Measurements from ENCODE around the gene SAA1.
"Not testable (repeated sequence)": the region's sequence is repeated elsewhere in the genome, so short reads cannot be mapped to it uniquely, and the experiment has no call there.

SAA1 gene

GRCh38 chr11:18269252-18269651 lies 3.2 kb downstream of the SAA1 start:
- H3K4me1 ChIP-seq; in situ Hi-C loops (cut with MboI; ENCODE audit: low sequenced_read_pairs); H3K9me3 ChIP-seq; H3K4me3 ChIP-seq; DNase-seq (ENCODE audit: low spot score in 2 of 2); H3K36me3 ChIP-seq (replicated peaks); H3K27me3 ChIP-seq (ENCODE audit: low read depth): not testable (repeated sequence)

GRCh38 chr11:18270102-18270501 lies 4.0 kb downstream of the SAA1 start:
- Histone ChIP-seq H3K27me3 (ENCODE audit: low read depth) (no peaks in the 10 kb centered on the region), H3K4me1 (no peaks in the 10 kb centered on the region), H3K36me3 (replicated peaks) (no peaks in the 10 kb centered on the region), H3K4me3 (no peak overlapping the region), H3K9me3 (no peaks in the 10 kb centered on the region)
- in situ Hi-C loops (cut with MboI; ENCODE audit: low sequenced_read_pairs): no loop called here
- no peak for DNase-seq (ENCODE audit: low spot score in 2 of 2)

GRCh38 chr11:18271206-18271605 lies 5.1 kb downstream of the SAA1 start:
- in situ Hi-C loops (cut with MboI; ENCODE audit: low sequenced_read_pairs): no loop called here
- no peaks in the 10 kb centered on the region for H3K4me1 ChIP-seq

GRCh38 chr11:18277565-18278271 lies 11.7 kb downstream of the SAA1 start:
- H3K27me3 ChIP-seq (ENCODE audit: low read depth): no peaks in the 10 kb centered on the region
- in situ Hi-C loops (cut with MboI; ENCODE audit: low sequenced_read_pairs): no loop called here
- no peaks in the 10 kb centered on the region for H3K9me3 ChIP-seq
- H3K36me3 ChIP-seq (replicated peaks): peaks cover 18% of the 10 kb centered on the region
- H3K4me3 ChIP-seq: no peak overlapping the region
- DNase-seq (ENCODE audit: low spot score in 2 of 2): no peak
- H3K4me1 ChIP-seq: no peaks in the 10 kb centered on the region

More at GRCh38 chr11:18271206-18271605, 5.1 kb downstream of the SAA1 start:
- H3K27me3 ChIP-seq (ENCODE audit: low read depth): no peaks in the 10 kb centered on the region
- no peaks in the 10 kb centered on the region for H3K9me3 ChIP-seq
- no peaks in the 10 kb centered on the region for H3K36me3 ChIP-seq (replicated peaks)
- no peak overlapping the region for H3K4me3 ChIP-seq
- no peak for DNase-seq (ENCODE audit: low spot score in 2 of 2)

- peaks cover 33% of the 10 kb centered on the region for H3K36me3 ChIP-seq (replicated peaks)
- DNase-seq (ENCODE audit: low spot score in 2 of 2): no peak
These were observed 14.5 kb downstream of the SAA1 start for GRCh38 chr11:18280438-18281045.

GRCh38 chr11:18282626-18283025 lies 16.6 kb downstream of the SAA1 start:
- DNase-seq (ENCODE audit: low spot score in 2 of 2): no peak
- peaks cover 48% of the 10 kb centered on the region for H3K36me3 ChIP-seq (replicated peaks)
- H3K4me1 ChIP-seq: no peaks in the 10 kb centered on the region
- in situ Hi-C loops (cut with MboI; ENCODE audit: low sequenced_read_pairs): no loop called here
- no peaks in the 10 kb centered on the region for H3K27me3 ChIP-seq (ENCODE audit: low read depth)
- H3K9me3 ChIP-seq: no peaks in the 10 kb centered on the region
- H3K4me3 ChIP-seq: no peak overlapping the region

More at GRCh38 chr11:18280438-18281045, 14.5 kb downstream of the SAA1 start:
- Histone ChIP-seq H3K9me3 (no peaks in the 10 kb centered on the region), H3K27me3 (ENCODE audit: low read depth) (no peaks in the 10 kb centered on the region), H3K4me1 (no peaks in the 10 kb centered on the region), H3K4me3 (no peak overlapping the region)
- in situ Hi-C loops (cut with MboI; ENCODE audit: low sequenced_read_pairs): no loop called here

- Histone ChIP-seq H3K4me3 (no peak overlapping the region), H3K4me1 (no peaks in the 10 kb centered on the region), H3K36me3 (replicated peaks) (peaks cover 45% of the 10 kb centered on the region), H3K27me3 (ENCODE audit: low read depth) (no peaks in the 10 kb centered on the region), H3K9me3 (no peaks in the 10 kb centered on the region)
- no peak for DNase-seq (ENCODE audit: low spot score in 2 of 2)
- in situ Hi-C loops (cut with MboI; ENCODE audit: low sequenced_read_pairs): no loop called here
These were observed 19.8 kb downstream of the SAA1 start for GRCh38 chr11:18285841-18286240.

GRCh38 chr11:18288911-18289310 lies 22.8 kb downstream of the SAA1 start:
- DNase-seq (ENCODE audit: low spot score in 2 of 2): no peak
- Histone ChIP-seq H3K4me3 (no peak overlapping the region), H3K36me3 (replicated peaks) (peaks cover 38% of the 10 kb centered on the region), H3K27me3 (ENCODE audit: low read depth) (no peaks in the 10 kb centered on the region), H3K4me1 (no peaks in the 10 kb centered on the region), H3K9me3 (no peaks in the 10 kb centered on the region)
- in situ Hi-C loops (cut with MboI; ENCODE audit: low sequenced_read_pairs): no loop called here

GRCh38 chr11:18294862-18295261 lies 28.8 kb downstream of the SAA1 start:
- no peaks in the 10 kb centered on the region for H3K27me3 ChIP-seq (ENCODE audit: low read depth)
- H3K4me3 ChIP-seq: no peak overlapping the region
- no peaks in the 10 kb centered on the region for H3K4me1 ChIP-seq
- H3K36me3 ChIP-seq (replicated peaks): peaks cover 49% of the 10 kb centered on the region
- in situ Hi-C loops (cut with MboI; ENCODE audit: low sequenced_read_pairs): no loop called here
- DNase-seq (ENCODE audit: low spot score in 2 of 2): no peak
- H3K9me3 ChIP-seq: no peaks in the 10 kb centered on the region

- in situ Hi-C loops (cut with MboI; ENCODE audit: low sequenced_read_pairs): no loop called here
- H3K27me3 ChIP-seq (ENCODE audit: low read depth): no peaks in the 10 kb centered on the region
- DNase-seq (ENCODE audit: low spot score in 2 of 2): no peak
- no peaks in the 10 kb centered on the region for H3K9me3 ChIP-seq
- H3K4me1 ChIP-seq: no peaks in the 10 kb centered on the region
- H3K4me3 ChIP-seq: no peak overlapping the region
- H3K36me3 ChIP-seq (replicated peaks): peaks cover 50% of the 10 kb centered on the region
These were observed 29.3 kb downstream of the SAA1 start for GRCh38 chr11:18295316-18295715.

GRCh38 chr11:18299721-18300120 lies 33.7 kb downstream of the SAA1 start:
- in situ Hi-C loops (cut with MboI; ENCODE audit: low sequenced_read_pairs): no loop called here
- DNase-seq (ENCODE audit: low spot score in 2 of 2): no peak
- peaks cover 43% of the 10 kb centered on the region for H3K36me3 ChIP-seq (replicated peaks)
- H3K9me3 ChIP-seq: no peaks in the 10 kb centered on the region
- H3K4me1 ChIP-seq: no peaks in the 10 kb centered on the region
- no peak overlapping the region for H3K4me3 ChIP-seq
- no peaks in the 10 kb centered on the region for H3K27me3 ChIP-seq (ENCODE audit: low read depth)

- peaks cover 41% of the 10 kb centered on the region for H3K36me3 ChIP-seq (replicated peaks)
These were observed 38.7 kb downstream of the SAA1 start for GRCh38 chr11:18304745-18305144.

GRCh38 chr11:18307461-18308139 lies 41.5 kb downstream of the SAA1 start:
- Histone ChIP-seq H3K4me3 (no peak overlapping the region), H3K9me3 (no peaks in the 10 kb centered on the region), H3K4me1 (peaks cover 4% of the 10 kb centered on the region; the same call in 1 of the 2 replicates), H3K27me3 (ENCODE audit: low read depth) (no peaks in the 10 kb centered on the region), H3K36me3 (replicated peaks) (peaks cover 46% of the 10 kb centered on the region)
- no peak for DNase-seq (ENCODE audit: low spot score in 2 of 2)
- in situ Hi-C loops (cut with MboI; ENCODE audit: low sequenced_read_pairs): no loop called here

More at GRCh38 chr11:18304745-18305144, 38.7 kb downstream of the SAA1 start:
- H3K4me3 ChIP-seq: no peak overlapping the region
- H3K4me1 ChIP-seq: no peaks in the 10 kb centered on the region
- no peak for DNase-seq (ENCODE audit: low spot score in 2 of 2)
- H3K27me3 ChIP-seq (ENCODE audit: low read depth): no peaks in the 10 kb centered on the region
- in situ Hi-C loops (cut with MboI; ENCODE audit: low sequenced_read_pairs): no loop called here
- H3K9me3 ChIP-seq: no peaks in the 10 kb centered on the region

GRCh38 chr11:18308242-18308641 lies 42.2 kb downstream of the SAA1 start:
- no peaks in the 10 kb centered on the region for H3K27me3 ChIP-seq (ENCODE audit: low read depth)
- in situ Hi-C loops (cut with MboI; ENCODE audit: low sequenced_read_pairs): no loop called here
- H3K36me3 ChIP-seq (replicated peaks): peaks cover 42% of the 10 kb centered on the region
- H3K9me3 ChIP-seq: no peaks in the 10 kb centered on the region
- peaks cover 10% of the 10 kb centered on the region for H3K4me1 ChIP-seq
- no peak for DNase-seq (ENCODE audit: low spot score in 2 of 2)
- no peak overlapping the region for H3K4me3 ChIP-seq
